Vagina (tissue), 2 donors: Measurements from ENCODE around the gene HTD2.

Source experiments
- CTCF ChIP-seq, 3 experiments: fragments of 450-650 bp in 2 of 3; fragments of 200-600 bp in 1 of 3; sonication (generic) in 1 of 3; IDR thresholded peaks; one replicate each; pipeline ENCODE4 v1.5.1; 2017 to 2019; ENCODE audit warnings: antibody characterized with exemption in 3 of 3, mild to moderate bottlenecking in 2 of 3, moderate library complexity in 2 of 3
- POLR2A ChIP-seq, 2 donors: fragments of 450-650 bp; IDR thresholded peaks; one replicate each; pipeline ENCODE4 v1.6.1; 2017; ENCODE audit warnings: antibody characterized with exemption in 2 of 2, mild to moderate bottlenecking in 2 of 2, moderate library complexity in 2 of 2
- POLR2AphosphoS5 ChIP-seq, 2 donors: sonication (generic); formaldehyde crosslinking; IDR thresholded peaks; one replicate each; pipeline ENCODE4 v1.9.0; 2017; ENCODE audit warnings: antibody characterized with exemption in 2 of 2, mild to moderate bottlenecking in 2 of 2, low read depth in 1 of 2; ENCODE audit not compliant: insufficient read depth in 1 of 2

- TF ChIP-seq CTCF (IDR thresholded peaks at IDR 0.05) (no peak), POLR2AphosphoS5 (IDR thresholded peaks at IDR 0.05; ENCODE audit: insufficient read depth in 1 of 2, low read depth in 1 of 2) (no peak), POLR2A (IDR thresholded peaks at IDR 0.05) (no peak)
Observed at GRCh38 chr3:58321791-58322190, 15.5 kb downstream of the HTD2 start.
